GM19099 (cell line): ENCODE measurements around the gene WNT9A.

Experiments used
- POLR2A ChIP-seq: IDR thresholded peaks from 3 replicates; pipeline ENCODE4 v1.6.1; 2011; ENCODE audit warnings: low read depth; ENCODE audit not compliant: insufficient read length; ENCODE audit errors: extremely low read depth

WNT9A gene

DNA sequence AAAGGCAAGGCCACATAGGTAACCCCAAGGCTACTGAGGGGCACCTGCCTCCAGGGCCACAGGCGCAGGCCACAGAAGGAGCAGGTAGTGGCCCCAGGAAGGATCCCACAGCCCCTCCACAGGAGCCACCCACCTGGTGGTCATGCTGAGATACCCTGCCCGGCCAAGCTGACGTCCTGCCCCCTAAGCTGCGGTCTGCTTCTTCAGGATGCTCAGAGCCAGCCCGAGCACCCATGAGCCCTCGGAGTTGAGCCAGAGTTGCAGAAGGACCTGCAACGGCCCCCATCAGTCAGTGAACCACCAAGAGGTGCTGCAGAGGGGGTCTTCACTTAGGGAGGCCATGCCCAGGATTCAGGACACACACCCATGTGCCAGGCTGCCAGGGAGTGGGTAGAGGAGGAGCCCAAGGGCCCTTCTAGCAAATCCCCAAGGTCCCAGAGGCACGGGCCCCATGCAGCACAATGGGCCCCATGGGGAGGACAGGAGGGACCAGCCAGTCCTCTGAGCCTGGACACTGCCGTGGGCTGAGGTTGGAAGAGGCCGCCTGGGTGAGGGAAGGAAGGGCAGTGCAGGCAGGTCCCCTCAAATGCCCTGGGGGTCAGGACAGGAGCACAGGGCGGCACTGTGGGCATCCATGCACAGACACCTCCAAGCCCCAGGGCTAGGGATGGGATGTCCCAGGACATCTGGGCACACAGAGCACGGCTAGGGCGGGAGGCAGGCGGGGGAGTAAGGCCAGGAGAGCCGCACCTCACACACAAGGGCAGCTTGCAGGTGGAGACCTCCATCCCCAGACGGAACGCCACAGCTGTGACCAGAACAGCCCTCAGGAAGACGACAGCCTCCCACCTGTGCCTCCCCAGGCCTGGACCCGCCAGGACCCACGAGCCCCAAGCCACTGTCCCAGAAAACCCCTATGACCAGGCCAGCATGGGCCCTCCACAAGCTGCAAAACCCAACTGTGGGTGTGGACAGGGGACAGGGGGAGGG, 20.5 kb downstream of the WNT9A start:
- no peak for TF ChIP-seq POLR2A

DNA sequence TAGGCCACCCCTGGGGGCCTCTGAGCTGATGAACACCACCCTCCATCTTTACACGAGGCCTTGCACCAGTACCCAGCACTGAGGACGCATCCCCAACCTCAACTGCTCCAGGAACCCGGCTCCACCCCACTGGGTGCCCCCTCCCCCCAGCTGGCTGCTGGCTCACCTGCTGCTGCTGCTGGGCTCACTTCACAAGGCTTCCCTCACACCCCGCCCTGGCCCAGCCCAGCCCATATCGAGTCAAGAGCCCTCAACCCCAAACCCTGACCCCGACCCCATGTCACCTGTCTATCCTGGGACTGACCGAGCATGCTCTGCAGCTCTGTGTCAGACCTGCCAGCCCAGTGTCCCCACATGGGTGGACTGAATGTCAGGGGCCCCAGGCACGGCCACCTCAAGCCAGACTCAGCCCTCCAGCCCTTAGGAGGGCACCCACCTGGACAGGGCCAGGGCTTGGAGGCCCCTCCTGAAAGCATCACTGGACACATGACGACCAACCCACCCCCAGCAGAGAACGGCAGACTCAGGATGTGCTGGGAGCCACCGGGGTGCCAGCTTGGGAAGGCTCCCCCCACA, 21.4 kb downstream of the WNT9A start:
- TF ChIP-seq POLR2A = no peak

DNA sequence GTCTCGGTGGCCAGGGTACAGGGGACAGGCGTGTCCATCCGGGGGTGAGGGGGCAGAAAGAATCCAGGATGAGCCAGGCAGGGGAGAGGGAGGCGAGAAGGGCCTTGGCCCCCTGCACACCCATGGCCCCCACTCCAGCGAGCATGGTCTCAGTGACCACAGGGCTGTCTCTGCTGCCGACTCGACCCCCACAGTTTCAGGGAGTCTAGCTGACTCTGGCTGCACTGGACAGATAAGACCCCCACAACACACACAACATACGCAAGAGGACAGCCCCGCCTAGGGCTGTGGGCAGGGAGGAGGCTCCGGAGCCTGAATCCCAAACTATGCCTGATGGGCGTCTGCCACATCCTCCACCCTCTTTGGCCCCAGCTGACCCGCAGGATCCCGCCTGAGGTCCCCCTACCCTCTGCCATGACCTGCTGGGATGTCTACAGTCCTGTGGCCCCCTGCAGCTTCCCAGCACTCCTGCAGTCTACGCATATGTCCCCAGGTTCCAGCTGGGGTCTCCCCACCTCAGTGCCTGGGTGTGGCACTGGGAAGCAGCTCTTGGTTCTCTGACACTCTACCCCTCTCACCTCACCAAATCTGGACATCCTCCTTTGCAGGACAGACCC, 22.0 kb downstream of the WNT9A start:
- no peak for TF ChIP-seq POLR2A

DNA sequence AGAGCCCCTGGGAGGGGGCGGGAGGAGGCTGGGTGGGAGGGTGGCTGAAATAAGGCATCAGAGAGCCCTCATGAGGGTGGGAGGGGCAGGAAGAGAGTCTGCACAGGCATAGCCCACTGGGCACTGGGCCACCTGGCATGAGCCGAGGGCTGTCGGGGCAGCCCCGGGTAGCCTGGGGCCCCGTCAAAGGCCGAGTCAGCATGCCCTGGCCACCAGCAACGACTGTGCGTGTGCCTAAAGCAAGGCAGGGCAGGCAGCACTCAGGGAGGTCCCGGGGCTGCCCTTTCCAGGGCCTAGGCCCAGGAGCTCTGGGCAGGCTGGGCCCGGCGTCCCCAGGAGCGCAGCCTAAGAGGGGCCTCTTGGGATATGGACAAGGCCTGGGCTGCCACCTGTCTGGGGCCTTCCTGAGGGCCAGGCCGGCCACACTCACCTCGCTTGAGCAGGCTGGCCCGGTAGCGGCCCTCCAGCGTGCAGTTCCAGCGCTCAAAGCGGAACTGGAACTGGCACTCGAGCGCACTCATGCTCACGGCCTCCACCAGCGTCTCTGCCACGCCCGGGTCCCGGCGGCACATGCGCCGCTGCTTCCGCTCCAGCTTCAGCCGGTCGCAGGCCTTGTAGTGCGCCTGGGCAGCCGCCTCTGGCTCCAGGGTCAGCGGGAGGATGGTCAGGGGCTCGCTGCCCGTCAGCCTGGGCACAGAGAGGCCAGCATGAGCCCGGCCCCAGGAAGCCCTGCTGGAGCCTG, 22.7 kb downstream of the WNT9A start:
- TF ChIP-seq POLR2A = no peak

DNA sequence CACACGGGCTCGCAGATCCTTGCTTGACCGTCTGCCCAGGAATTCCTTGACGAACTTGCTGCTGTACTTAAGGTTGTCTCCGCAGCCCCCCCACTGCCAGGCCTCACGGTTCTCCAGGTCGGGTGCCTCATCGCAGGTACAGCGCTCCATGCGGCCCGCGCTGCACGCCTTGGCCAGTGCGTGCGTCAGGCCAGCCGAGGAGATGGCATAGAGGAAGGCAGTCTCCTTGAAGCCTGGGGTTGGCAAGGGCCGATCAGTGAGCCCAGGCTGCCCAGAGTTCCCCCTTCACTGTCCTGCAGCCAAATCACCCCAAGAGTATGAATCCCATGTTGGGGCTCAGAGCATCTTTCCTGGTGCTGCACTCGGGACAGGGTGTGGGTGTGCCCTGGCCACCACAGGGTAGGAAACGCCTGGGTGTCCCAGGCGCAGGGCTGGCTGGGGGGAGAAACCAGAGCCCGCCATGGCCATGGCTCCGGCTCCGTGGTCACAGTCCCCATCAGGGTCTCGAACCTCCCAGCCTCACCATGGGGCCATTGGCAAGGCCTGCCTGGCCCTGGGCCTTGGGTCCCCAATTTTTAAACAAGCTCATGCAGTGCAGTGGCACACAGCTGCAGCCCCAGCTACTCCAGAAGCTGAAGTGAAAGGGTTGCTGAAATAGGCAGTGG, 23.4 kb downstream of the WNT9A start:
- no peak for TF ChIP-seq POLR2A

DNA sequence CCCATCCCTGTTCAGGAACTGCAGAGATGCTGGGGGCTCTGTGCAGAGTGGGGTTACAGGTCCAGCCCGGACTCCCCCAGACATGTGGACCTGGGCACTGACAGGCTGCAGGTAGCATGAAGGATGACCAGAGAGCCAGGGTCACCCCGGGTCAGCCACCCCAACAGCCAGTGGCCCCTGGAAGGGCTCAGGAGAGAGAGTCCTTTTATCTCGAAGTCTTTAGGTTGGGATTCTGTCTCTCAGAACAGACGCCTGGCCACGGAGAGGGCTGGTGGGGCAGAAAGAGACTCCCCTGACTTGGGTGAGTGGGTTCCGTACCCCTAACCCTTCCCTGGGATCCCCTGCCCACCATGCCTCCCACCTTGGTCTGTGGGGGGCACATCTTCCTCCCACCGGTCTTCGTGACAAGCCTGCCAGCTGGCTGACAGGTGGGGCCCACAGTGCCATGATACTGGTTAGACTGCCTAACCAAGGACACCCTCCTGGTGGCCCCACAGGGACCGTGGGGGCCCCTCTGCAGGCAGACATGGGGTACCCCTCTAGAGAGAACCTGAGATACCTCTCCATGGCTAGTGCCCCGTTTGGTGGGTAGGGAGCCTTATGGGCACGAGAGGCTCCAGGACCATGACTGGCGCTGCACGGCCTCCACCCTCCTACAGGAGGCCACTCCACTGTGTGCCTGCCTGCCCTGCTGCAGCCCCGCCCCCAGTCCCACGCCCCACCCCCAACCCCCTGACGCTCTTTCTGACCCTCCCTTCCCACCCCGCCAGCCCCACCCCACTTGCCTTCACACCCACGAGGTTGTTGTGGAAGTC, 24.2 kb downstream of the WNT9A start:
- no peak for TF ChIP-seq POLR2A

DNA sequence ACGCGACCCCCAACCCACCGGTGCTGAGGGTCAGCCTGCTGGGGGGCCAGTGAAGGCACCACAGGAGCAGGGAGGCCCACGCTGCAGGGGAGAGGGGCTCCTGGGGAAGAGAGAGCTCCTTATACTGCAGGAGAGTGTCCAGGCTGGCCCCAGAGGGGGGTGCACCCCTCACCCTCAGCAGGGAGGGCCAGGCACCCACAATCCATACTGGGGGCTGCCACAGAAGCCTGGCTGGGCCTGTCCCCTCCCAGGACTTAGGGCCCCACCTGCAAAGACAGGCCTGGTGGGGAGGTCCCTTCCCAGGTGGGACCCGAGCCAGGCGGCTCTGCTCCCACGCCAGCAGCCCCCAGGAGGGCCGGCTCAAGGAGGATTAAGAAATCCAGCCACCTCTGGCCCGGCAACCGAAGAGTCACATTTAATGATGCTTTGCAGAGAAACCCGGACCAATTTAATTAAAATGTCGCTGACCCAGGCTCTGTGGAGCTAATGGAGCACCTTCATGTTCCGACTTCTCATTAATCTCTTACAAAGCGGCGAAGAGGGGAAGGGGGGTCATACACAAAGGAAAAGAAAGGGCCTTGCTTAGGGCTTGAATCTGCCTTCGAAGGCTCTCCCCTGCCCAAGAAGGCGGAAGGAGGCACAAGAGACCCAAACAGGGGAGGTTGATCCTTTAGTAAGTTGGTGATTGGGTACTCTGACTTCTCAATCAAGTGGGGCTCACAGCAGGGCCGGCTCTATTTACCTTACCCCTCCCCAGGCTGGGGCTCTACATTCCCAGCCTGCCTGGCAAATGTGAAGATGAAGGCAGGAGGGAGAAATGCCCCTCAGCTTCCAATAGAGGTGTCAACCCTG, 25.0 kb downstream of the WNT9A start:
- no peak for TF ChIP-seq POLR2A

DNA sequence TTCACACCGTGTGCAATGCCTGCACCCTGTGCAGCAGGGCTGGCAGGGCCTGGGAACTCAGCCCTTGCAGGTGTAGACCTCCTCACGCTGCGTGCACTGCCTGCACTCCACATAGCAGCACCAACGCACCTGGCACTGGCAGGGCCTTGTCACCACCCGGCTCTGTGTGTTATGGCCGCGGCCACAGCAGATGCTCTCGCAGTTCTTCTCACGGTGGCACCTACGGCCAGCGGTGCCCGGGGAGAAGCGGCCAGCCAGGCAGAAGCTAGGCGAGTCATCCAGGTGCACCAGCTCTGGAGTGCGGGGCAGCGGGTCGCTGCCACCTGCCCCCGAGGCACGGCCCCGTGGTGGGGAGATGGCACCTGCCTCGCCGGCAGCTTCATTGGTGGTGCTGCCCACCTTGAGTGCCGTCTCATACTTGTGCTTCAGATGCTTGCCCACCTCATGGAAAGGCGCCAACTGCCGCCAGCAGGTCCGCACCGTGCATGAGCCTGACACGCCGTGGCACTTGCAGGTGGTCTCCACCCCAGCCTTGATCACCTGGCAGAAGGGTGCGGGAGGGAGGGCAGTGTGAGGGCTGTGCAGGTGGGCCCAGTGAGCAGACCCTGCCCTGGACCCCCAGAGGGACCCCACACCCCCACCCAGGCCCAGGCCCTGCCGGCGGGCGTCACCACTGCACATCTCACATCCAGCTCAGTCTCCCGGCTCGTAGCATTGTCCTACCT, 26.1 kb downstream of the WNT9A start:
- TF ChIP-seq POLR2A = no peak

DNA sequence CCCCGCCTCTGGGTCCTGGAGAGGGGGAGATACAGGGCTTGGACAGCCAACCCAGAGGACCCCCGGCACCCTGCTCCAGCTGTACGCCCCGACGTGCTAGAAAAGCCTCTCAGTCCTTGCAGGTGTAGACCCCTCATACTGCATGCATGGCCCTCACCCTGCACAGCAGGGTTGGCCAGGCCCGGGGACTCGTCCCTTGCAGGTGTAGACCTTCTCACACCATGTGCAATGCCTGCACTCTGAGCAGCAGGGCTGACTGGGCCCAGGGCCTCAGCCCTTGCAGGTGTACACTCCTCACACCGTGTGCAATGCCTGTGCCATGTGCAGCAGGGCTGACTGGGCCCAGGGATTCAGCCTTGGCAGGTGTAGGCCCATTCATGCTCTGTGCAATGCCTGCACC, 26.8 kb downstream of the WNT9A start:
- no peak for TF ChIP-seq POLR2A

DNA sequence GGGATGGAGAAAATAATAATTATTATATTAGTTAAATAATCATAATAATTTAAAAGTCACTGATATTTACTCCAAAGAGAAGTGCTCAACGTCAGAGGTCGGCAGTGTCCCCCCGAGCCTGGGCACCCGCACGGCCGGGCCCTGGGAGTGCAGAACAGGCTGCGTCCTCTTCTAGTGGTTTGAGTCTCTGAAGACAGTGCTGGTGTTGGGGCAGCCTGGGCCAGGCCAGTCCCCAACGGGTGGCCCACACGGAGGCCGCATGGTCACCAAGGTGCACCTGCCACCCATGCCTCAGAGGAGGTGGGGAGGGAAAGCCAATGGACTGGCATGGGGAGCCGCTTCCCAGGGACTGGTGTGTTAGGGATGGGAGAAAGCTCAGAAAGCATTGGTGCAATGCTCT, 27.3 kb downstream of the WNT9A start:
- TF ChIP-seq POLR2A = no peak

DNA sequence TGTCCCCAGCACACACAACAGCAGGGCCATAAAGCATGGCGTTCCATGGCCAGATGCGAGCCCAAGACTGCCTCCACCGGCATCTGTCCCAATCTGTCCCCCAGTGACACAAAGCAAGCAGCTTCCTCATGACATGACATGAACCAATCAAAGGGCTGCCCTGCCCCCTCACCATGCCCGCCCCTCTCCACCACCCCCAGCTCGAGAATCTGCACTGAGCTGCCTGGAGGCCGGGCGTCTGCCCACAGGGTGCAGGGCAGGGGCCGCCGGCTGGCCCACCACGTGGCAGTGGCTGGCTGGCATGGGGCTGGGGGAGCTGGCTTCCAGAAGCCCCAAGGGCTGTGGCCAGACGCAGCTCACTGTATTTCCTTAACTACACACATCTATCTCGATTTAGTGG, 27.8 kb downstream of the WNT9A start:
- no peak for TF ChIP-seq POLR2A

DNA sequence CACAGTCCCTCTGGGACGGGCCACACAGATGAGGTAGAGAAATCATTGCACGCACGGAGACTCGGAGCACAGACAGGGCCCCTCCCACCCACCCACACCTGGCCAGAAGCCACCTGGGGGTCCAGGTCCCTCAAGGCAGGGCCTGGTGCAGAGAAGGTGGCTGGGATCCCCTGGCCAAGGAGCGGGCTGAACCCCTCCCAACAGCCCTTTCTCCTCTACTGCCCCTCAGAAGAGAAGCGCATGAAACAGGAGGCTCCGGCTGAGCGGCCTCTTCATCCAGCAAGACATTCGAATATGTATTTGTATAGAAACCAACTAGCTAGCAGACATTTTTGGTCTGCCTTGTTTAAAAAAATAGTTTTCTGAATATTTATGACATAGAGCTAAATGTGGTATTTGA, 29.0 kb downstream of the WNT9A start:
- TF ChIP-seq POLR2A = no peak

DNA sequence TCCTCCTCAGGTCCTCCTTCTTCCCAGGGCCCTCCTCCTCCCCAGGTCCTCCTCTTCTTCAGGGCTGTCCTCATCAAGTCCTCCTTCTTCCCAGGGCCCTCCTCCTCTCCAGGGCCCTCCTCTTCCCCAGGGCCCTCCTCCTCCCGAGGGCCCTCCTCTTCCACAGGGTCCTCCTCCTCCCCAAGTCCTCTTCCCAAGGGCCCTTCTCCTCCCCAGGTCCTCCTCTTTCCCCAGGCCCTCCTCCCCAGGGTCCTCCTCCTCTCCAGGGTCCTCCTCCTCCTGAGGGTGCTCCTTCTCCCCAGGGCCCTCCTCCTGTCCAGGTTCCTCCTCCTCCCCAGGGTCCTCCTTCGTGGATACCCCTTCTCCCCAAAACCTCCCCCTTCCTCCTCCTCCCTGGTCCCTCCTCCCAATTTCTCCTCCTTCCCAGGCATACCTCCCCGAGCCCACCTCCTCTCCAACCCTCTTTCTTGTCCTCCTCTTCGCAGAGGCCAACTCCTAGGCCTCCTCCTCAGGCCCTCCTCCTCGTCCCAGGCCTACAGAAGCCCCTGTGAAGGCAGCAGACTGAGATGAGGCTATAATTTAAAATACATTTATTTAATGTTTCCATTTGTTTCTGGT, 29.5 kb downstream of the WNT9A start:
- no peak for TF ChIP-seq POLR2A
